Colonic mucosa (tissue), 4 donors: ENCODE results near the gene DPT. TPM values are rescaled to one million over a fixed set of nuclear protein-coding genes. Genes with fewer than 3 reads are reported as not detected.

ENCODE experiments used
- DNase-seq: peaks from one replicate; pipeline ENCODE4 v3.0.0-alpha.2; 2020
- H3K27ac ChIP-seq: fragments of 200-600 bp; one replicate; pipeline ENCODE4 v1.8.0; 2021
- H3K27me3 ChIP-seq: fragments of 200-600 bp; one replicate; pipeline ENCODE4 v1.8.0; 2021
- H3K36me3 ChIP-seq: fragments of 200-600 bp; one replicate; pipeline ENCODE4 v1.8.0; 2021
- H3K4me1 ChIP-seq: fragments of 200-600 bp; one replicate; pipeline ENCODE4 v1.8.0; 2021; ENCODE audit warnings: mild to moderate bottlenecking
- H3K4me3 ChIP-seq: fragments of 200-600 bp; one replicate; pipeline ENCODE4 v1.8.0; 2021
- H3K9ac ChIP-seq, 2 donors: one replicate each; pipeline ENCODE4 v1.7.0; 2013; ENCODE audit warnings: control low read depth in 2 of 2, low read depth in 2 of 2, low read length in 2 of 2
- H3K9me3 ChIP-seq: fragments of 200-600 bp; one replicate; pipeline ENCODE4 v1.8.0; 2021
- CTCF ChIP-seq: fragments of 200-600 bp; IDR thresholded peaks from one replicate; pipeline ENCODE4 v1.8.0; 2022; ENCODE audit warnings: antibody characterized with exemption, mild to moderate bottlenecking
- intact Hi-C: fragments of 100-400 bp; cut with DNase I; formaldehyde crosslinking; loops from one replicate; pipeline ENCODE4 v1.14.1; 2022
- total RNA-seq, 2 donors: library from RNA; stranded (reverse); fragmentation: NEBNext Ultra II Directional in 1 of 2; extraction: Animal tissue kit (Norgen Biotek cat#: 25700) in 1 of 2; gene quantifications; one replicate each; pipeline ENCODE4 v1.2.1, GENCODE V29; 2021
- donor health status: healthy.
- donor health status: DM: no; HTN: no; CAD: no.
- donor health status: DM: no; HTN: no; CAD: no.

The DPT gene
- total RNA-seq, 2 donors from 2014 or later: 1.2 to 16.2 TPM

GRCh38 chr1:168735974-168736373 lies 7.0 kb upstream of the DPT start:
- H3K36me3 ChIP-seq: no peaks in the 10 kb centered on the region
- no peak overlapping the region for H3K27ac ChIP-seq
- DNase-seq: no peak
- no peaks in the 10 kb centered on the region for H3K9me3 ChIP-seq
- TF ChIP-seq CTCF: no peak
- H3K4me1 ChIP-seq: no peaks in the 10 kb centered on the region
- no peak overlapping the region for H3K4me3 ChIP-seq
- H3K27me3 ChIP-seq: no peaks in the 10 kb centered on the region
- intact Hi-C loops: no loop called here
- no peak overlapping the region for H3K9ac ChIP-seq

DNA sequence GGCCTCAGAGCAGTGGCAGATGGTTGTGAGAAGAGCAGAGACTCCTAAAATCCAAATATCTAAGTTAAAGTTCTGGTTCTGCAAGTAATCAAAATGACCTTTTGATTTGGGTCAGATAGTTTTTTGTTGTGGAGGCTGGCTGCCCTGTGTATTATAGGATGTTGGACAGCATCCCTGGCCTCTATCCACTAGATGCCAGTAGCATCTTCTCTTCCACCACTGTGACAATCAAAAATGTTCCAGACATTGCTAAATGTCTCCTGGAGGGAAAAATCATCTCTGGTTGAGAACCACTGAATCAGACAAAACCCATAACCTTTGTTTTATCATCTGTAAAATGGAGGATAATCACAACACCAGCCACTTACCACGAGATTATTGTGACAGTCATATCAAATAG lies 5.9 kb upstream of the DPT start:
- H3K27me3 ChIP-seq: no peaks in the 10 kb centered on the region
- no peak overlapping the region for H3K4me3 ChIP-seq
- H3K36me3 ChIP-seq: no peaks in the 10 kb centered on the region
- H3K9me3 ChIP-seq: no peaks in the 10 kb centered on the region
- no peak for DNase-seq
- H3K9ac ChIP-seq: no peak overlapping the region
- H3K4me1 ChIP-seq: no peaks in the 10 kb centered on the region
- TF ChIP-seq CTCF: no peak
- H3K27ac ChIP-seq: no peak overlapping the region
- intact Hi-C loops: loop anchor here (5.0 kb wide), 1 partner anchor 57 kb away; no protein-coding TSS in a partner anchor

- no peaks in the 10 kb centered on the region for H3K36me3 ChIP-seq
- intact Hi-C loops: loop anchor here (5.0 kb wide), 1 partner anchor 58 kb away; no protein-coding TSS in a partner anchor
- DNase-seq: no peak
- no peaks in the 10 kb centered on the region for H3K4me1 ChIP-seq
- TF ChIP-seq CTCF: no peak
- H3K27ac ChIP-seq: no peak overlapping the region
- no peaks in the 10 kb centered on the region for H3K27me3 ChIP-seq
- H3K9ac ChIP-seq: no peak overlapping the region
- H3K9me3 ChIP-seq: no peaks in the 10 kb centered on the region
- no peak overlapping the region for H3K4me3 ChIP-seq
Observed at GRCh38 chr1:168734271-168734670, 5.3 kb upstream of the DPT start.

DNA sequence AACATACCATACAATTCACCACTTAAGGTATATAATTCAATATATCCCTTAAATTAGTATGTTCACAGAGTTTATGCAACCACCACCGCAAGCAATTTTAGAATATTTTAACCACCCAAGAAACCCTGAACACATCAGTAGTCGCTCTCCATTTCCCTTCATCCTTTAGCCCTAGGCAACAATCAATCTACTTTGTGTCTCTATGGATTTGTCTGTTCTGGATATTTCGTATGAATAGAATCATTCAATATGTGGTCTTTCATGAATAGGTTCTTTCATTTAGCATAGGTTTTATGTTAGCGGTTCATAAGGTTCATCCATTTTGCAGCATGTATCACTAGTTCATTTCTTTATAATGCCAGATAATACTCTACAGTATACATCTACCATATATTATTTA lies 4.2 kb upstream of the DPT start:
- no peaks in the 10 kb centered on the region for H3K36me3 ChIP-seq
- intact Hi-C loops: loop anchor here (5.0 kb wide), 1 partner anchor 59 kb away; no protein-coding TSS in a partner anchor

DNA sequence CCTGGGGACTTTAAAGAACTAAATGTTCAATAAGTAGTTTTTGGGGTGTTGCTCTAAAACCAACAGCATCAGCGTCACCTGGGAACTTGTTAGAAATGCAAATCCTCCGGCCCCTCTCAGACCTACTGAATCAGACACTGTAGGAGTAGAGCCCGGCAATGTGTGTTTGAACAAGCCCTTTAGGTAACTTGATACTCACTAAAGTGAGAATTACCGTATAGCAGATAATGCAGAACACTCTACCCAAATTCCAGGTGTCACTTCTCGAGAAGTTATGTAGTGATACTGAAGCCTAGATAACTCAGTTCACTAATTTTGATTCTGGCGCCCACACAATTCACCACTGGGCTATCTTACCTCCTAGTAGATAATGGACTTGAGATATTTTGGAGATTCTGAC lies 3.7 kb upstream of the DPT start:
- intact Hi-C loops: loop anchor here (5.0 kb wide), 1 partner anchor 60 kb away; no protein-coding TSS in a partner anchor

More for the DNA sequence above, 4.2 kb upstream of the DPT start:
- H3K4me3 ChIP-seq: no peak overlapping the region
- no peak overlapping the region for H3K27ac ChIP-seq
- no peak for DNase-seq
- no peaks in the 10 kb centered on the region for H3K27me3 ChIP-seq
- H3K4me1 ChIP-seq: no peaks in the 10 kb centered on the region
- no peaks in the 10 kb centered on the region for H3K9me3 ChIP-seq
- TF ChIP-seq CTCF: no peak
- no peak overlapping the region for H3K9ac ChIP-seq

More for the DNA sequence above, 3.7 kb upstream of the DPT start:
- H3K36me3 ChIP-seq: no peaks in the 10 kb centered on the region
- no peak overlapping the region for H3K9ac ChIP-seq
- H3K27ac ChIP-seq: no peak overlapping the region
- no peaks in the 10 kb centered on the region for H3K9me3 ChIP-seq
- H3K4me3 ChIP-seq: no peak overlapping the region
- DNase-seq: no peak
- H3K27me3 ChIP-seq: no peaks in the 10 kb centered on the region
- no peaks in the 10 kb centered on the region for H3K4me1 ChIP-seq
- TF ChIP-seq CTCF: no peak
